Muscle layer of duodenum (tissue), 2 donors: ENCODE measurements around the gene MLIP.
"Not testable (repeated sequence)": the region's sequence is repeated elsewhere in the genome, so short reads cannot be mapped to it uniquely, and the experiment has no call there.

ENCODE experiments used
- H3K27ac ChIP-seq: one replicate; pipeline ENCODE4 v1.7.0; 2013; ENCODE audit warnings: mild to moderate bottlenecking, low read length
- H3K27me3 ChIP-seq: one replicate; pipeline ENCODE4 v1.7.0; 2013; ENCODE audit warnings: low read depth, mild to moderate bottlenecking, control low read depth, low read length
- H3K36me3 ChIP-seq, 2 donors: one replicate each; pipeline ENCODE4 v1.7.0; 2013; ENCODE audit warnings: low read length in 2 of 2, control low read depth in 1 of 2, mild to moderate bottlenecking in 1 of 2; ENCODE audit not compliant: insufficient read depth in 2 of 2, control insufficient read depth in 1 of 2
- H3K4me1 ChIP-seq, 2 donors: one replicate each; pipeline ENCODE4 v1.7.0; 2013; ENCODE audit warnings: low read length in 2 of 2, mild to moderate bottlenecking in 2 of 2, control low read depth in 1 of 2, moderate library complexity in 1 of 2; ENCODE audit not compliant: insufficient read depth in 2 of 2, control insufficient read depth in 1 of 2
- H3K4me3 ChIP-seq, 2 donors: one replicate each; pipeline ENCODE4 v1.7.0; 2013; ENCODE audit warnings: low read length in 2 of 2, low read depth in 1 of 2, mild to moderate bottlenecking in 1 of 2
- H3K9me3 ChIP-seq, 2 donors: one replicate each; pipeline ENCODE4 v1.7.0; 2013; ENCODE audit warnings: low read length in 2 of 2, control low read depth in 1 of 2, mild to moderate bottlenecking in 1 of 2; ENCODE audit not compliant: control insufficient read depth in 1 of 2
- donor health status: healthy.

The MLIP gene

GRCh38 chr6:54195637-54196036 lies 84.4 kb downstream of the MLIP start:
- no peaks in the 10 kb centered on the region for H3K36me3 ChIP-seq
- no peaks in the 10 kb centered on the region for H3K4me1 ChIP-seq
- H3K27ac ChIP-seq = no peak overlapping the region
- no peak overlapping the region for H3K4me3 ChIP-seq
- H3K27me3 ChIP-seq = no peaks in the 10 kb centered on the region
- no peaks in the 10 kb centered on the region for H3K9me3 ChIP-seq

- Histone ChIP-seq H3K36me3 (no peaks in the 10 kb centered on the region), H3K9me3 (no peaks in the 10 kb centered on the region), H3K27me3 (no peaks in the 10 kb centered on the region), H3K4me1 (no peaks in the 10 kb centered on the region), H3K4me3 (no peak overlapping the region), H3K27ac (no peak overlapping the region)
Observed at GRCh38 chr6:54196905-54197304, 85.7 kb downstream of the MLIP start.

- H3K4me3 ChIP-seq = no peak overlapping the region
- no peaks in the 10 kb centered on the region for H3K4me1 ChIP-seq
- H3K27me3 ChIP-seq = no peaks in the 10 kb centered on the region
- no peak overlapping the region for H3K27ac ChIP-seq
- H3K9me3 ChIP-seq = no peaks in the 10 kb centered on the region
- no peaks in the 10 kb centered on the region for H3K36me3 ChIP-seq
Observed at GRCh38 chr6:54198134-54198533, 86.9 kb downstream of the MLIP start.

- not testable (repeated sequence) for H3K4me3 ChIP-seq, H3K27ac ChIP-seq
Observed at GRCh38 chr6:54203474-54204035, 92.3 kb downstream of the MLIP start.

GRCh38 chr6:54204921-54205591 lies 93.8 kb downstream of the MLIP start:
- Histone ChIP-seq H3K27ac (no peak overlapping the region), H3K36me3 (no peaks in the 10 kb centered on the region), H3K4me3 (no peak overlapping the region), H3K9me3 (no peaks in the 10 kb centered on the region), H3K4me1 (no peaks in the 10 kb centered on the region), H3K27me3 (no peaks in the 10 kb centered on the region)

More at GRCh38 chr6:54203474-54204035, 92.3 kb downstream of the MLIP start:
- not testable (repeated sequence) for H3K4me1 ChIP-seq, H3K9me3 ChIP-seq, H3K36me3 ChIP-seq, H3K27me3 ChIP-seq

GRCh38 chr6:54206510-54206909 lies 95.3 kb downstream of the MLIP start:
- H3K27me3 ChIP-seq = no peaks in the 10 kb centered on the region
- no peaks in the 10 kb centered on the region for H3K4me1 ChIP-seq
- no peaks in the 10 kb centered on the region for H3K9me3 ChIP-seq
- no peak overlapping the region for H3K27ac ChIP-seq
- no peak overlapping the region for H3K4me3 ChIP-seq
- H3K36me3 ChIP-seq = no peaks in the 10 kb centered on the region

- H3K4me3 ChIP-seq, H3K4me1 ChIP-seq: not testable (repeated sequence)
Observed at GRCh38 chr6:54209983-54210382, 98.7 kb downstream of the MLIP start.

GRCh38 chr6:54214286-54214685 lies 103.0 kb downstream of the MLIP start:
- H3K4me3 ChIP-seq = no peak overlapping the region
- no peaks in the 10 kb centered on the region for H3K27me3 ChIP-seq
- no peaks in the 10 kb centered on the region for H3K4me1 ChIP-seq
- no peak overlapping the region for H3K27ac ChIP-seq
- no peaks in the 10 kb centered on the region for H3K36me3 ChIP-seq
- no peaks in the 10 kb centered on the region for H3K9me3 ChIP-seq

More at GRCh38 chr6:54209983-54210382, 98.7 kb downstream of the MLIP start:
- not testable (repeated sequence) for H3K9me3 ChIP-seq, H3K27me3 ChIP-seq, H3K27ac ChIP-seq, H3K36me3 ChIP-seq

- H3K4me1 ChIP-seq = no peaks in the 10 kb centered on the region
- H3K9me3 ChIP-seq = no peaks in the 10 kb centered on the region
- H3K27ac ChIP-seq = no peak overlapping the region
- H3K4me3 ChIP-seq = no peak overlapping the region
- H3K36me3 ChIP-seq = no peaks in the 10 kb centered on the region
- H3K27me3 ChIP-seq = no peaks in the 10 kb centered on the region
Observed at GRCh38 chr6:54216336-54216735, 105.1 kb downstream of the MLIP start.

GRCh38 chr6:54217018-54217417 lies 105.8 kb downstream of the MLIP start:
- H3K9me3 ChIP-seq = no peaks in the 10 kb centered on the region
- H3K4me1 ChIP-seq = no peaks in the 10 kb centered on the region
- no peaks in the 10 kb centered on the region for H3K36me3 ChIP-seq
- no peak overlapping the region for H3K27ac ChIP-seq
- H3K4me3 ChIP-seq = no peak overlapping the region
- H3K27me3 ChIP-seq = no peaks in the 10 kb centered on the region

- Histone ChIP-seq H3K9me3 (peaks cover 0 to 3% of the 10 kb centered on the region in 2 donors), H3K4me3 (no peak overlapping the region), H3K27me3 (no peaks in the 10 kb centered on the region), H3K27ac (no peak overlapping the region), H3K36me3 (no peaks in the 10 kb centered on the region), H3K4me1 (no peaks in the 10 kb centered on the region)
Observed at GRCh38 chr6:54222217-54222616, 111.0 kb downstream of the MLIP start.

GRCh38 chr6:54232703-54233102 lies 121.5 kb downstream of the MLIP start:
- Histone ChIP-seq H3K36me3 (no peaks in the 10 kb centered on the region), H3K9me3 (no peaks in the 10 kb centered on the region), H3K27me3 (no peaks in the 10 kb centered on the region), H3K4me3 (no peak overlapping the region), H3K27ac (no peak overlapping the region), H3K4me1 (no peaks in the 10 kb centered on the region)
